ENCODE data around the gene RFNG. TPM values are rescaled to one million over a fixed set of nuclear protein-coding genes. Genes with fewer than 3 reads are reported as not detected.
"Not testable (repeated sequence)": the region's sequence is repeated elsewhere in the genome, so short reads cannot be mapped to it uniquely, and the experiment has no call there.

Gene RFNG
- polyA plus RNA-seq, 3 donors: 34.4 to 35.7 (median 34.4) TPM

DNA sequence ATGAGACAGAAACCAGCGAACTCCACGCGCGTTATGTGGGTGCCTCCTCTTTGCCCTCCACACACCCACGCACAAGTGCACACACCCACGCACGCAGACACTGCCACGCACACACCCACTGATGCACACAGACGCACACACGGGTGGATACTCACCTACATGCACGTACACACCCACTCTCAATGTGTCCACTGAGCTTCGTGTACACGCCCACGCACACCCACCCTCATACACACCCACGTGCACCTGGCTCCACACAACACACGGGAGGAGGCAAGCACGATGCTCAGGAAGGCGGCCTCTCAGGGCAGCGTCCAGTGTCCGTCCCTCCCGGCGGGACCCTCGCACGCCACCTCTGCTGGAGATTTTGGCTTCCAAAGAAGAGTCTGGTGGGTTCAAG lies 4.2 kb downstream of the RFNG start:
- no peak for DNase-seq (ENCODE audit: low read depth in 3 of 3, low spot score in 2 of 3)

- no peak for DNase-seq (ENCODE audit: low read depth in 3 of 3, low spot score in 2 of 3)
Measured at GRCh38 chr17:82046903-82047302, 4.7 kb downstream of the RFNG start.

DNA sequence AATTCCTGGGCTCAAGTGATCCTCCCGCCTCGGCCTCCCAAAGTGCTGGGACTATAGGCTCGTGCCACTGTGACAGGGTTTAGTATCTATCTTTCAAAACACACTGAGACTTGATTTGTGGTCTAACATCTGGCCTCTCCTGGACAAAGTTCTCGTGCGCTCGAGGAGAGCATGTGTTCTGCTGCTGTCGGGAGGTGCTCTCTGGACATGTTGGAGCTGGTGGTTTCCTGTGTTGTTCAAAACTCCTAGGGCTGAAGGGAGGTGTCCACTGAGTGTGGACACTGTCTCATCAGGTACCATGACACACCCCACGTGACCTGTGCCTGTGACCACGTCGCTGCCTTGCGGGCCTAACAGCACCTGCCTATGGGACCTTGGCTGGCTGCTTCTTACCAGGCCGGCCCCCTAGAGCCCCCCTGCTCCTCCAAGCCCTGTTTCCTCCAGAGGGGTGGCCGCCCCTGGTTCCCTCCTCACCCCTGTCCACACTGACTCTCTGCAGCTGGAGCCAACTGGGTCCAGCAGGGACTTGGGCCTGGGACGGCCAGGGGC lies 5.6 kb downstream of the RFNG start:
- no peak for DNase-seq (ENCODE audit: low read depth in 3 of 3, low spot score in 2 of 3)

GRCh38 chr17:82043507-82043906 lies 8.1 kb downstream of the RFNG start:
- no peak for DNase-seq (ENCODE audit: low read depth in 3 of 3, low spot score in 2 of 3)

GRCh38 chr17:82042649-82043048 lies 9.0 kb downstream of the RFNG start:
- DNase-seq (ENCODE audit: low read depth in 3 of 3, low spot score in 2 of 3): no peak

DNA sequence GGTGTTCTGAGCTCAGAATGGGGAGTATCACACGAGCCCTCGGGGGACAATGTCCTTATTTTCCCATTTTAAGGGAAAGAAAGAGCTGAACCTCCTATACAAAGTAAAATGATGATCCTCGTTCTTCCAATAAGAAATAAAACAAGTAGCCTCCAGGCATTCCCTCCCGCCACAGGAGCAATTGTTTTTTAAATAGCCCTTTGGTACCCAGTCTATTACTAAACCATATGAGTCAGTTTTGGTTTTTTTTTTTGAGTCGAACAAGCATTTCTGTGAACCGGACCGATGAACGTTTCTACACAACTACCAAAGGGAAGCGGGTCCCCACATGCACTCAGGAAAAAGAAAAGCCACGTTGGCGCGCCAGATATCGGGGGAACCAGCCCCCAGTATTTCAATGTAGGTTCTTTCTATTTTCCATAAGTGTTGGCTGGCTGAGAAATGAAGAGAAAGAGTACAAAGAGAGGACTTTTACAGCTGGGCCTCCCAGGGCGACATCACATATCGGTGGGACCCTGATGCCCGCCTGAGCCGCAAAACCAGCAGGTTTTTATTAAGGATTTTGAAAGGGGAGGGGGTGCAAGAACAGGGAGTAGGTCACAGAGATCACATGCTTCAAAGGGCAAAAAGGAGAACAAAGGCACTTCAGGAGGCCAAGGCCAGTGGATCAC lies 10.3 kb downstream of the RFNG start:
- DNase-seq (ENCODE audit: low read depth in 3 of 3, low spot score in 2 of 3): no peak

GRCh38 chr17:82039695-82040299 lies 11.8 kb downstream of the RFNG start:
- no peak for DNase-seq (ENCODE audit: low read depth in 3 of 3, low spot score in 2 of 3)

- not testable (repeated sequence) for DNase-seq (ENCODE audit: low read depth in 3 of 3, low spot score in 2 of 3)
Measured at GRCh38 chr17:82038796-82039409, 12.7 kb downstream of the RFNG start.

DNA sequence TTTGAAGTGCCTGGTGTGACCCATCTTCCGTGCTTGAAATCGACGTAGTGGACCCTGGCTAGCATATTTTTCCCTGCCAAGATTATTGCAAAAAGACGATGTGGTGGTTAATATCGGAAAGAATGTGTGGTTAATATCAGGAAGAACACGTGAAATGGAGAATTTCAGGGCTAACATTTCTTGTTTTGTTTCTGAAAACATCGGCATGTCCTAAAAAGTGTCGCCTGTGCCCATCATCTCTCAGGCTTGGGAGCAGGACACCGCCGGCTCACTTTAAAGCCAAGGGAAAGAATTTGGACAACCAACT lies 13.8 kb downstream of the RFNG start:
- DNase-seq (ENCODE audit: low read depth in 3 of 3, low spot score in 2 of 3): no peak

GRCh38 chr17:82037092-82037888 lies 14.3 kb downstream of the RFNG start, which contains the start of gene DCXR:
Gene DCXR, minus strand, starts transcription at chr17:82037697. Its CDS starts 15 bp downstream, at chr17:82037682.
- peak; percentile 73 to 91 (median 89) for DNase-seq (ENCODE audit: low read depth in 3 of 3, low spot score in 2 of 3)

DNA sequence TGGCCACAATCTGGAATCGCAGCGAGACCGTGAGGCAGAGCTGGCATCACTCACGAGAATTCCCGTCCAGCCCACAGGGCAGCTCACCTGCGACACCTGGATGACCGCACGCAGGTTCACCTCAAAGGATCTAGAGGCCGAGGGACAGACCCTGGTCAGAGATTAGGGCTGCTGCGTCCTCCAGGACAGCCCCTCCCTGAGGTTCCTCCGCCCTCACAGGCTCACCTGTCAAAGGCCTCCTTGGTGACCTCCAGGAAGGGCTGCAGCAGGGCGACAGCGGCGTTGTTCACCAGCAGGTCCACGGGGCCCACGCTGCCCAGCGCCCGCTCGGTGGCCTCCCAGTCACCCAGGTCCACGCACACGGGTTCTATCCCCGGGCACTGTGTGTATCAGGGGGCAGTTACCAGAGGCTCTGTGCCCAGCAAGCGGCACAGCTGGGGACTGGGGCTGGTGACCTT lies 14.9 kb downstream of the RFNG start:
- no peak for DNase-seq (ENCODE audit: low read depth in 3 of 3, low spot score in 2 of 3)

GRCh38 chr17:82035956-82036633 lies 15.5 kb downstream of the RFNG start:
- no peak for DNase-seq (ENCODE audit: low read depth in 3 of 3, low spot score in 2 of 3)

GRCh38 chr17:82035488-82035887 lies 16.1 kb downstream of the RFNG start:
- no peak for DNase-seq (ENCODE audit: low read depth in 3 of 3, low spot score in 2 of 3)

- no peak for DNase-seq (ENCODE audit: low read depth in 3 of 3, low spot score in 2 of 3)
Measured at GRCh38 chr17:82034371-82035011, 17.1 kb downstream of the RFNG start.

GRCh38 chr17:82033359-82034085 lies 18.1 kb downstream of the RFNG start:
- no peak for DNase-seq (ENCODE audit: low read depth in 3 of 3, low spot score in 2 of 3)

- DNase-seq (ENCODE audit: low read depth in 3 of 3, low spot score in 2 of 3): no peak
Measured at GRCh38 chr17:82031885-82032627, 19.6 kb downstream of the RFNG start.

DNA sequence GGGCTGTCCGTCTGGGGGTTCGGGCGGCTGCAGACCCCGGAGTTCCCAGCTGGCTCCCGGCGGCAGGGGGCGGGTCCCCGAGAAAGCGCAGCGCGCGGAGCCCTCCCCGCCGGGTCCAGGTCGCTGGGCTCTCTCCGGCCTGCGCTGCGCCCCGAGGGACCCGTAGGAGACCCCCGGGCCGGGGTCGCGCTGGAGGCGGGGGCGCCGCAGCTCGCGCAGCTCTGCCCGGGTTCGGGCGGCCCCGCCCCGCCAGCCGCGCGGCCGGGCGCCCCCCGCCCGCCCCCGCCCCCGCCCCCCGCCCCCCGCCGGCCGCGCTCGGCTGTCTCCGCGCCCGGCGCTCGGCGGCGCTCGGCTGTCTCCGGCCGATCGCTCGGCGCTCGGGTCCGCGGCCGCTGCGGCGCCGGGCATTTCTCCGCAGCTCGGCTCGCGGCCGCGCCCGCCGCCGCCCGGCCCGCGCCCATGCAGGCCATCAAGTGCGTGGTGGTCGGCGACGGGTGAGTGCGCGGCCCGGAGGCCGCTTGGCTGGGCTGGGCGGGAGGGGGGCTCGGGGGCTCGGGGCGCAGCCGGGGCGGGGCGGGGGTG lies 20.2 kb downstream of the RFNG start, which contains the start of gene RAC3:
TSS of gene RAC3 (plus strand) at position 376 of the 582 bp plus-strand sequence. CDS start at position 460, 84 bp downstream.
- DNase-seq (ENCODE audit: low read depth in 3 of 3, low spot score in 2 of 3): no peak

Measured in right renal cortex interstitium (tissue), 3 donors.